Smooth muscle cell (in vitro differentiated cells): ENCODE results near the gene OSBPL6. TPM values are rescaled to one million over a fixed set of nuclear protein-coding genes. Genes with fewer than 3 reads are reported as not detected.

Source experiments
- DNase-seq: peaks from one replicate; lab custom pipeline; 2025; ENCODE audit not compliant: unreplicated experiment; lab: John Stamatoyannopoulos, UW
- H2AFZ ChIP-seq: fragments of 200-600 bp; sonication (generic); 2 replicates; pipeline ENCODE4 v1.6.0; 2016; ENCODE audit warnings: antibody characterized with exemption, low read depth, mild to moderate bottlenecking
- H3F3A ChIP-seq: fragments of 200-600 bp; sonication (generic); 2 replicates; pipeline ENCODE4 v1.6.0; 2017; ENCODE audit warnings: antibody characterized with exemption, low read depth
- H3K27ac ChIP-seq: fragments of 200-600 bp; sonication (generic); 2 replicates; pipeline ENCODE4 v1.5.1; 2016; ENCODE audit warnings: low read depth, mild to moderate bottlenecking
- H3K27me3 ChIP-seq: fragments of 200-600 bp; sonication (generic); 2 replicates; pipeline ENCODE4 v1.6.1; 2016; ENCODE audit warnings: low read depth, mild to moderate bottlenecking
- H3K36me3 ChIP-seq: fragments of 200-600 bp; sonication (generic); 2 replicates; pipeline ENCODE4 v1.5.1; 2016; ENCODE audit warnings: low read depth
- H3K4me1 ChIP-seq: fragments of 200-600 bp; sonication (generic); 2 replicates; pipeline ENCODE4 v1.5.1; 2016; ENCODE audit warnings: low read depth
- H3K4me2 ChIP-seq: fragments of 200-600 bp; sonication (generic); 2 replicates; pipeline ENCODE4 v1.6.0; 2016; ENCODE audit warnings: mild to moderate bottlenecking
- H3K4me3 ChIP-seq: fragments of 200-600 bp; sonication (generic); 2 replicates; pipeline ENCODE4 v1.5.1; 2016; ENCODE audit warnings: mild to moderate bottlenecking
- H3K79me2 ChIP-seq: fragments of 200-600 bp; sonication (generic); 2 replicates; pipeline ENCODE4 v1.6.0; 2016; ENCODE audit warnings: low read depth, mild to moderate bottlenecking
- H3K9ac ChIP-seq: fragments of 200-600 bp; sonication (generic); 2 replicates; pipeline ENCODE4 v1.6.0; 2016; ENCODE audit warnings: low read depth
- H3K9me3 ChIP-seq: fragments of 200-600 bp; sonication (generic); replicated peaks from 2 replicates; pipeline ENCODE4 v1.5.1; 2016; ENCODE audit warnings: low read depth
- H4K20me1 ChIP-seq: fragments of 200-600 bp; sonication (generic); 2 replicates; pipeline ENCODE4 v1.6.0; 2016; ENCODE audit warnings: low read depth
- CTCF ChIP-seq: fragments of 200-600 bp; sonication (generic); IDR thresholded peaks from 2 replicates; pipeline ENCODE4 v1.5.1; 2017; ENCODE audit warnings: borderline replicate concordance, mild to moderate bottlenecking, antibody characterized with exemption; ENCODE audit not compliant: insufficient read depth, poor library complexity, severe bottlenecking
- WGBS: methylation state at CpG from one replicate; pipeline ENCODE4 v1.1.7; 2016; ENCODE audit warnings: low lambda C conversion rate; 5-methylcytosine and 5-hydroxymethylcytosine counted together
- polyA plus RNA-seq: library from polyadenylated mRNA; unstranded; fragments of >200 nt; fragmentation: Nextera tagmentation; extraction: Ambion mirVana; gene quantifications from 2 replicates; pipeline ENCODE4 v1.2.1, GENCODE V29; 2016
- total RNA-seq: library from RNA; depleted of rRNA; stranded (reverse); fragments of >200 nt; gene quantifications from 2 replicates; pipeline ENCODE4 v1.2.3, GENCODE V29; 2014

Gene OSBPL6
- total and polyA plus RNA-seq, 2 experiments from 2014 or later, result 7.4 to 7.6 TPM

- Histone ChIP-seq H3K79me2 (peaks cover 11% of the 10 kb centered on the region), H3K4me3 (no peak overlapping the region), H3K27ac (no peak overlapping the region), H2AFZ (no peak overlapping the region), H3K27me3 (no peaks in the 10 kb centered on the region), H3K4me2 (no peak overlapping the region), H4K20me1 (no peaks in the 10 kb centered on the region), H3F3A (no peaks in the 10 kb centered on the region), H3K36me3 (no peaks in the 10 kb centered on the region), H3K4me1 (no peaks in the 10 kb centered on the region), H3K9ac (no peak overlapping the region), H3K9me3 (no peaks in the 10 kb centered on the region)
- TF ChIP-seq CTCF, result no peak
- no peak for DNase-seq
- WGBS, result 100% methylated on average over 2 of the region's 2 CpGs
These were observed 233.1 kb downstream of the OSBPL6 start for GRCh38 chr2:178427458-178427857.

GRCh38 chr2:178428396-178428806 is 234.1 kb downstream of the OSBPL6 start:
- Histone ChIP-seq H2AFZ (no peak overlapping the region), H3F3A (no peaks in the 10 kb centered on the region), H3K36me3 (peaks cover 6% of the 10 kb centered on the region), H3K4me2 (no peak overlapping the region), H4K20me1 (no peaks in the 10 kb centered on the region), H3K9ac (no peak overlapping the region), H3K79me2 (peaks cover 7% of the 10 kb centered on the region), H3K27ac (no peak overlapping the region), H3K27me3 (no peaks in the 10 kb centered on the region), H3K4me1 (no peaks in the 10 kb centered on the region), H3K4me3 (no peak overlapping the region), H3K9me3 (no peaks in the 10 kb centered on the region)
- DNase-seq, result no peak
- 95% methylated on average over 1 of the region's 1 CpG for WGBS
- TF ChIP-seq CTCF, result no peak

DNA sequence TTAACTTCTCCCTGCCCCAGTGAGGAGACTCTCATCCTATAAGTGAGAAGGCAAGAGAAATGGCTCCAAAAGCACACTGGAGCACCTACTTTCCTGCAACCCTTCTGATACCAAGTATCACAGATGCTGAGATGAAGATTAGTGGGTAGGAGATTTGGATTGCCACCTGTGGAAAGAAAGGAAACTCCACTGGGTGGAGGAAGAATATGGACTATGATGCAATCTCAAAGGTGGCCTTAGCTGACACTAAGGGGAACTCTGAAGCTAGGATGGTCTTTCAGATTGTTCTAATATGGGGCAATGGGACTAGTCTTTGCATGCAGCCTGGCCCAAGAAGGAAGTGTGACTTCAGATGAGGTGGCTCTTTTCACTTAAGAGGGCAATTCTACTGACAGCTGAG is 235.0 kb downstream of the OSBPL6 start:
- H4K20me1 ChIP-seq, result no peaks in the 10 kb centered on the region
- no peak for DNase-seq
- peaks cover 7% of the 10 kb centered on the region for H3K79me2 ChIP-seq
- no peak overlapping the region for H3K4me2 ChIP-seq
- no peak overlapping the region for H3K4me3 ChIP-seq
- no peaks in the 10 kb centered on the region for H3F3A ChIP-seq
- no peak for TF ChIP-seq CTCF
- H2AFZ ChIP-seq, result no peak overlapping the region
- no peaks in the 10 kb centered on the region for H3K9me3 ChIP-seq
- peaks cover 11% of the 10 kb centered on the region for H3K36me3 ChIP-seq
- H3K27me3 ChIP-seq, result no peaks in the 10 kb centered on the region
- no peak overlapping the region for H3K27ac ChIP-seq
- H3K9ac ChIP-seq, result no peak overlapping the region
- H3K4me1 ChIP-seq, result no peaks in the 10 kb centered on the region

DNA sequence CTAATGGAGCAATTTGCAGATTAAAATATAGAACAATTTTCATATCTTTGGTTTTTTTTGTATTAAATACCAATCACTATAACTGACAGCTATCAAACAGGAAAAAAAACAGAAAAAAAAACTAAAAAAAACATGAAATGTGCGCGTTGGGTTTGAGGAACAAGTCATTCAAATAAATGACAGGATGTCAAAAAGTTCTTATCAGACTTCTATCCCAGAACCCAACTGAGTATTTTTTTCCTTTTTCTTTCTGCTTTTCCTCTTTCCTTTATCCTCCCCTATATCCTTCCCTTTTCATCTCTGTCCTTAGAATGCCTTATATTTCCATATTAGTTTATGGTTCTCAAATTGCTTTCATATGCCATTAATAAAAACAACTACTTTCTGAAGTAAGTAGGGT is 242.3 kb downstream of the OSBPL6 start:
- no peak for TF ChIP-seq CTCF
- WGBS, result 100% methylated on average over 2 of the region's 2 CpGs
- H3K36me3 ChIP-seq, result peaks cover 11% of the 10 kb centered on the region
- H3K4me1 ChIP-seq, result peaks cover 9% of the 10 kb centered on the region
- H4K20me1 ChIP-seq, result peaks cover 5% of the 10 kb centered on the region
- no peak overlapping the region for H3K27ac ChIP-seq
- no peak overlapping the region for H2AFZ ChIP-seq
- H3K9me3 ChIP-seq, result no peaks in the 10 kb centered on the region
- no peak for DNase-seq
- H3K9ac ChIP-seq, result no peak overlapping the region
- no peak overlapping the region for H3K4me2 ChIP-seq
- no peaks in the 10 kb centered on the region for H3K79me2 ChIP-seq
- no peaks in the 10 kb centered on the region for H3K27me3 ChIP-seq
- no peak overlapping the region for H3K4me3 ChIP-seq
- peaks cover 23% of the 10 kb centered on the region for H3F3A ChIP-seq
